ENCODE measurements around the gene FSIP1.

- TF ChIP-seq POLR2A (IDR thresholded peaks at IDR 0.05): no peak
- no peak for TF ChIP-seq CTCF (IDR thresholded peaks at IDR 0.05)
These were observed 36.5 kb downstream of the FSIP1 start for GRCh38 chr15:39746176-39746575.
